ENCODE measurements around the gene REEP1.
"Not testable (repeated sequence)": the region's sequence is repeated elsewhere in the genome, so short reads cannot be mapped to it uniquely, and the experiment has no call there.

The REEP1 gene

GRCh38 chr2:86352137-86352726, 14.8 kb upstream of the REEP1 start:
- no peak for TF ChIP-seq CTCF (IDR thresholded peaks at IDR 0.05; ENCODE audit: insufficient read depth, low read depth, low read length, missing control alignments)
- no peak for DNase-seq (ENCODE audit: low read depth)
- no peak overlapping the region for H3K4me3 ChIP-seq (ENCODE audit: low read depth, low read length)

- H3K4me3 ChIP-seq (ENCODE audit: low read depth, low read length): no peak overlapping the region
- no peak for TF ChIP-seq CTCF (IDR thresholded peaks at IDR 0.05; ENCODE audit: insufficient read depth, low read depth, low read length, missing control alignments)
- DNase-seq (ENCODE audit: low read depth): no peak
These were observed 13.3 kb upstream of the REEP1 start for GRCh38 chr2:86350751-86351150.

GRCh38 chr2:86347401-86347800, 10.0 kb upstream of the REEP1 start:
- no peak for DNase-seq (ENCODE audit: low read depth)
- no peak overlapping the region for H3K4me3 ChIP-seq (ENCODE audit: low read depth, low read length)
- TF ChIP-seq CTCF (IDR thresholded peaks at IDR 0.05; ENCODE audit: insufficient read depth, low read depth, low read length, missing control alignments): no peak

- not testable (repeated sequence) for H3K4me3 ChIP-seq (ENCODE audit: low read depth, low read length); DNase-seq (ENCODE audit: low read depth)
These were observed 8.5 kb upstream of the REEP1 start for GRCh38 chr2:86345783-86346370.

- no peak for DNase-seq (ENCODE audit: low read depth)
- no peak overlapping the region for H3K4me3 ChIP-seq (ENCODE audit: low read depth, low read length)
- no peak for TF ChIP-seq CTCF (IDR thresholded peaks at IDR 0.05; ENCODE audit: insufficient read depth, low read depth, low read length, missing control alignments)
These were observed 7.0 kb upstream of the REEP1 start for GRCh38 chr2:86344404-86344803.

- no peak for TF ChIP-seq CTCF (IDR thresholded peaks at IDR 0.05; ENCODE audit: insufficient read depth, low read depth, low read length, missing control alignments)
- DNase-seq (ENCODE audit: low read depth): no peak
- no peak overlapping the region for H3K4me3 ChIP-seq (ENCODE audit: low read depth, low read length)
These were observed 5.1 kb upstream of the REEP1 start for GRCh38 chr2:86342488-86342887.

GRCh38 chr2:86341470-86341869, 4.0 kb upstream of the REEP1 start:
- H3K4me3 ChIP-seq (ENCODE audit: low read depth, low read length): no peak overlapping the region
- TF ChIP-seq CTCF (IDR thresholded peaks at IDR 0.05; ENCODE audit: insufficient read depth, low read depth, low read length, missing control alignments): no peak
- no peak for DNase-seq (ENCODE audit: low read depth)

All from GM12865 (cell line).